SK-N-MC (cell line): Measurements from ENCODE around the gene PSTPIP2.

ENCODE experiments used
- DNase-seq: peaks from one replicate; pipeline ENCODE4 v3.0.0-alpha.2; 2011; ENCODE audit warnings: low read depth, low spot score
- H3K27ac ChIP-seq: fragments of 200-600 bp; sonication (generic); 2 replicates; pipeline ENCODE4 v1.5.1; 2016; ENCODE audit warnings: mixed run types
- H3K36me3 ChIP-seq: fragments of 200-600 bp; sonication (generic); 2 replicates; pipeline ENCODE4 v1.6.1; 2017; ENCODE audit warnings: antibody characterized with exemption, low read length, mixed read lengths; ENCODE audit not compliant: insufficient read depth
- H3K4me3 ChIP-seq: fragments of 200-600 bp; sonication (generic); 2 replicates; pipeline ENCODE4 v1.5.1; 2016
- H3K9ac ChIP-seq: fragments of 200-600 bp; sonication (generic); 2 replicates; pipeline ENCODE4 v1.8.0; 2017; ENCODE audit warnings: mixed run types, mixed read lengths; ENCODE audit not compliant: insufficient read length
- H3K9me3 ChIP-seq: fragments of 200-600 bp; sonication (generic); 2 replicates; pipeline ENCODE4 v1.6.1; 2017; ENCODE audit warnings: low read depth, mild to moderate bottlenecking, antibody characterized with exemption, low read length, moderate library complexity, mixed read lengths
- EZH2 ChIP-seq: fragments of 200-600 bp; sonication (generic); IDR thresholded peaks from one replicate; pipeline ENCODE4 v1.6.1; 2017; ENCODE audit warnings: antibody characterized with exemption
- FOXP2 ChIP-seq: optimal IDR thresholded peaks from 2 replicates; pipeline ENCODE3; 2011; ENCODE audit warnings: mild to moderate bottlenecking, moderate library complexity; ENCODE audit not compliant: insufficient read depth; ENCODE audit errors: extremely low read length, control extremely low read depth
- POLR2AphosphoS5 ChIP-seq: IDR thresholded peaks from 2 replicates; pipeline ENCODE4 v1.6.1; 2012; ENCODE audit warnings: mild to moderate bottlenecking, low read depth, low read length, borderline replicate concordance

PSTPIP2 gene

GRCh38 chr18:46072376-46072867, 362 bp upstream of the PSTPIP2 start:
- H3K36me3 ChIP-seq, result no peaks in the 10 kb centered on the region
- no peak overlapping the region for H3K27ac ChIP-seq
- H3K9ac ChIP-seq, result no peak overlapping the region
- DNase-seq, result no peak
- no peaks in the 10 kb centered on the region for H3K9me3 ChIP-seq
- peak overlapping the region; percentile 85 for H3K4me3 ChIP-seq
- TF ChIP-seq POLR2AphosphoS5, result no peak
- TF ChIP-seq FOXP2, result no peak
- no peak for TF ChIP-seq EZH2

- H3K9me3 ChIP-seq, result no peaks in the 10 kb centered on the region
- TF ChIP-seq FOXP2 (no peak), EZH2 (no peak), POLR2AphosphoS5 (no peak)
- no peak for DNase-seq
- H3K36me3 ChIP-seq, result no peaks in the 10 kb centered on the region
- no peak overlapping the region for H3K9ac ChIP-seq
- H3K27ac ChIP-seq, result no peak overlapping the region
- H3K4me3 ChIP-seq, result peak overlapping the region; percentile 85
These were observed 1.0 kb downstream of the PSTPIP2 start for GRCh38 chr18:46070815-46071652.

- Histone ChIP-seq H3K4me3 (no peak overlapping the region), H3K9ac (no peak overlapping the region), H3K9me3 (no peaks in the 10 kb centered on the region), H3K27ac (no peak overlapping the region), H3K36me3 (no peaks in the 10 kb centered on the region)
- TF ChIP-seq POLR2AphosphoS5 (no peak), FOXP2 (no peak), EZH2 (no peak)
- no peak for DNase-seq
These were observed 1.8 kb downstream of the PSTPIP2 start for GRCh38 chr18:46070232-46070631.

GRCh38 chr18:46069524-46069923, 2.5 kb downstream of the PSTPIP2 start:
- DNase-seq, result no peak
- Histone ChIP-seq H3K4me3 (no peak overlapping the region), H3K9ac (no peak overlapping the region), H3K36me3 (no peaks in the 10 kb centered on the region), H3K9me3 (no peaks in the 10 kb centered on the region), H3K27ac (no peak overlapping the region)
- TF ChIP-seq EZH2, result no peak

DNA sequence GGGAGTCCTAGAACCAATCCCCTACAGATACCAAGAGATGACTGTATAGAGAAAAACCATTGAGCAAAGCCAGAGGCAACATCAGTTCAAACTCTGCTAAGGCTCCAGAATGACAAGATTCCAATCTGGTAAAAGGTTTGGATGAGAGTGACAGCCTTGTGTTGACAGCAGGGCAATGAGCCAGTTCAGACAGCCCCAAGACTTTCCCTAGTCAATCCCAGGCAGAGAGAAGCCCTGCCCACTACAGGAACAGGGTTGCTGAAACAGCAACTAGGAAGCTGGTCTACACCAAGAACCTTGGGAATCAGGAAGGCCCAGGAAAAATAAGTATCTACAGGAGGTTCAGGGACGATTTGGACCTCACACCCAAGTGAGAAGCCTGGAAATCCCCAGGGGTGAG, 3.3 kb downstream of the PSTPIP2 start:
- no peak for DNase-seq
- Histone ChIP-seq H3K36me3 (no peaks in the 10 kb centered on the region), H3K9ac (no peak overlapping the region), H3K9me3 (no peaks in the 10 kb centered on the region), H3K27ac (no peak overlapping the region), H3K4me3 (no peak overlapping the region)
- TF ChIP-seq FOXP2, result no peak
- no peak for TF ChIP-seq POLR2AphosphoS5
- TF ChIP-seq EZH2, result no peak

GRCh38 chr18:46067438-46068007, 4.5 kb downstream of the PSTPIP2 start:
- Histone ChIP-seq H3K9me3 (no peaks in the 10 kb centered on the region), H3K27ac (no peak overlapping the region), H3K4me3 (no peak overlapping the region), H3K9ac (no peak overlapping the region), H3K36me3 (no peaks in the 10 kb centered on the region)
- no peak for DNase-seq
- TF ChIP-seq FOXP2 (no peak), POLR2AphosphoS5 (no peak), EZH2 (no peak)

DNA sequence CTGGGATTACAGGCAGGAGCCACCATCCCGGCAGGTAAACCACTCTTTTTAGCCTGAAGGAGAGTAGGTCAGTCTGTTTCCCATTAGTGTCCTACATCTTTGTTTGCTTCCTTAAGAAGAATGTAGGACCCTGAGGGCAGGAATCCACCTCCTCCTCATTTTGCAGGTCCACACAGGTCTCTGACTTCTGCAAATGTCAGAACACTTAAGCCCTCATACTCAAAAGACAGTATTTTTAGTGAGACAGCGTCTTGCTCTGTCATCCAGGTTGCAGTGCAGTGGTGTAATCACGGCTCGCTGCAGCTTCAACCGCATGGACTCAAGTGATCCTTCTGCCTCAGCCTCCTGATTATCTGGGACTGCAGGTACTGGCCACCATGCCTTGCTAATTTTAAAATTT, 9.3 kb downstream of the PSTPIP2 start:
- Histone ChIP-seq H3K36me3 (no peaks in the 10 kb centered on the region), H3K27ac (no peak overlapping the region), H3K9ac (no peak overlapping the region), H3K9me3 (no peaks in the 10 kb centered on the region), H3K4me3 (no peak overlapping the region)
- TF ChIP-seq EZH2 (no peak), FOXP2 (no peak), POLR2AphosphoS5 (no peak)
- no peak for DNase-seq

GRCh38 chr18:46061796-46062195, 10.3 kb downstream of the PSTPIP2 start:
- Histone ChIP-seq H3K27ac (no peak overlapping the region), H3K36me3 (no peaks in the 10 kb centered on the region), H3K9me3 (no peaks in the 10 kb centered on the region), H3K9ac (no peak overlapping the region), H3K4me3 (no peak overlapping the region)
- DNase-seq, result no peak
- TF ChIP-seq FOXP2 (no peak), POLR2AphosphoS5 (no peak), EZH2 (no peak)

- Histone ChIP-seq H3K9ac (no peak overlapping the region), H3K36me3 (no peaks in the 10 kb centered on the region), H3K9me3 (no peaks in the 10 kb centered on the region), H3K27ac (no peak overlapping the region), H3K4me3 (no peak overlapping the region)
- no peak for TF ChIP-seq FOXP2
- no peak for TF ChIP-seq POLR2AphosphoS5
- TF ChIP-seq EZH2, result no peak
- no peak for DNase-seq
These were observed 10.7 kb downstream of the PSTPIP2 start for GRCh38 chr18:46061387-46061786.
